Endometrial microvascular endothelial cells (primary cell): ENCODE data around the gene RNF19B. TPM values are rescaled to one million over a fixed set of nuclear protein-coding genes. Genes with fewer than 3 reads are reported as not detected.

Experiments used
- total RNA-seq: library from RNA; depleted of rRNA; stranded (reverse); fragments of >200 nt; gene quantifications from one replicate; pipeline ENCODE4 v1.2.3, GENCODE V29; 2015; ENCODE audit errors: inconsistent ontology term

RNF19B gene
- total RNA-seq, 1 donor from 2014 or later = 42.2 TPM

Other genes starting within 250 kb of the RNF19B start
- gene YARS1, start 147.5 kb downstream of the RNF19B start, total RNA-seq = 132 TPM
- gene S100PBP, start 147.2 kb downstream of the RNF19B start, total RNA-seq = 28.4 TPM
- gene FNDC5, start 93.9 kb downstream of the RNF19B start, total RNA-seq = not detected
- gene HPCA, start 78.3 kb downstream of the RNF19B start, total RNA-seq = not detected
- 8.0 TPM for gene TMEM54, start 63.4 kb downstream of the RNF19B start, total RNA-seq
- gene AK2, start 72.1 kb upstream of the RNF19B start, total RNA-seq = 160 TPM
- not detected for gene AZIN2, start 116.3 kb upstream of the RNF19B start, total RNA-seq
- 1.4 TPM for gene TRIM62, start 217.2 kb upstream of the RNF19B start, total RNA-seq